GM21619 (cell line): ENCODE measurements around the gene ACO2.

ENCODE experiments used
- ATAC-seq: cut with Tn5 transposase; IDR thresholded peaks from one replicate; pipeline ENCODE4 v1.9.1; 2021; ENCODE audit not compliant: unreplicated experiment

Gene ACO2

GRCh38 chr22:41487037-41487935 is 18.4 kb downstream of the ACO2 start:
- ATAC-seq: no peak

GRCh38 chr22:41488076-41488475 is 19.2 kb downstream of the ACO2 start:
- no peak for ATAC-seq

GRCh38 chr22:41488596-41489385 is 19.9 kb downstream of the ACO2 start:
- ATAC-seq: no peak

- no peak for ATAC-seq
Observed at GRCh38 chr22:41491374-41492100, 22.6 kb downstream of the ACO2 start.

GRCh38 chr22:41498303-41498835 is 29.5 kb downstream of the ACO2 start:
- ATAC-seq: no peak

- no peak for ATAC-seq
Observed at GRCh38 chr22:41499624-41500280, 30.8 kb downstream of the ACO2 start.

- ATAC-seq: no peak
Observed at GRCh38 chr22:41500303-41500702, 31.4 kb downstream of the ACO2 start.

- ATAC-seq: no peak
Observed at GRCh38 chr22:41501209-41501608, 32.3 kb downstream of the ACO2 start.

- ATAC-seq: no peak
Observed at GRCh38 chr22:41504397-41504796, 35.5 kb downstream of the ACO2 start.

GRCh38 chr22:41504816-41505215 is 35.9 kb downstream of the ACO2 start:
- no peak for ATAC-seq

- ATAC-seq: no peak
Observed at GRCh38 chr22:41505511-41506220, 36.7 kb downstream of the ACO2 start.

GRCh38 chr22:41507330-41508063 is 38.6 kb downstream of the ACO2 start:
- no peak for ATAC-seq

GRCh38 chr22:41508770-41509170 is 39.9 kb downstream of the ACO2 start:
- no peak for ATAC-seq

- ATAC-seq: no peak
Observed at GRCh38 chr22:41511521-41511968, 42.6 kb downstream of the ACO2 start.

- no peak for ATAC-seq
Observed at GRCh38 chr22:41512421-41513194, 43.7 kb downstream of the ACO2 start.

GRCh38 chr22:41513391-41513790 is 44.5 kb downstream of the ACO2 start:
- ATAC-seq: no peak

GRCh38 chr22:41516462-41516861 is 47.5 kb downstream of the ACO2 start:
- no peak for ATAC-seq
